ENCODE data around the gene CD180. TPM values are rescaled to one million over a fixed set of nuclear protein-coding genes. Genes with fewer than 3 reads are reported as not detected.

The CD180 gene
- total RNA-seq, 1 experiment from 2014 or later, result not detected

DNA sequence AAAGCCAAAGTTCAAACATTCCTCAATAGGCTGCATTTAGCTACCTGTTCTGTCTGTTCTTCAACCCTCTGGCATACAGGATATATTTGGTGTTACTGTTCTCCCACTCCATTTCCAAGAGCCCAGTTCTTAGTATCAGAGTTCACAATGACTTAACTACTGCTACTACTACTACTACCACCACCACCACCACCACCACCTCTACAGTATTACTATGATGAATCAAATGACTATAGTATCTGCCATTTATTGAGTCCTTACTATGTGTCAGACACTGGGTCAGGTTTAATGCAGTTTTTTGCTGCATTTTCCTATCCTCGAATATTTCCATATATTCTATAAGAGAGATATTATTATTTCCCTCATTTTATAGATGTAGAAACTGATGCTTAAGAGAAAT lies 937 bp upstream of the CD180 start:
- Histone ChIP-seq H3K36me3 (ENCODE audit: control insufficient read depth, insufficient read depth, low read length) (no peaks in the 10 kb centered on the region), H3K4me1 (ENCODE audit: control insufficient read depth, insufficient read depth, low read length) (no peaks in the 10 kb centered on the region), H3K4me3 (ENCODE audit: low read depth in 2 of 2, low read length in 2 of 2) (no peak overlapping the region), H3K27ac (ENCODE audit: low read length) (no peak overlapping the region), H3K27me3 (ENCODE audit: control insufficient read depth, insufficient read depth, low read length) (no peaks in the 10 kb centered on the region), H3K9me3 (ENCODE audit: control insufficient read depth, insufficient read depth, low read depth, low read length) (no peaks in the 10 kb centered on the region)
- intact Hi-C loops (cut with micrococcal nuclease; ENCODE audit: unreplicated experiment), result no loop called here
- CTCF ChIA-PET, result no interaction called here
- TF ChIP-seq, protein P1, sequence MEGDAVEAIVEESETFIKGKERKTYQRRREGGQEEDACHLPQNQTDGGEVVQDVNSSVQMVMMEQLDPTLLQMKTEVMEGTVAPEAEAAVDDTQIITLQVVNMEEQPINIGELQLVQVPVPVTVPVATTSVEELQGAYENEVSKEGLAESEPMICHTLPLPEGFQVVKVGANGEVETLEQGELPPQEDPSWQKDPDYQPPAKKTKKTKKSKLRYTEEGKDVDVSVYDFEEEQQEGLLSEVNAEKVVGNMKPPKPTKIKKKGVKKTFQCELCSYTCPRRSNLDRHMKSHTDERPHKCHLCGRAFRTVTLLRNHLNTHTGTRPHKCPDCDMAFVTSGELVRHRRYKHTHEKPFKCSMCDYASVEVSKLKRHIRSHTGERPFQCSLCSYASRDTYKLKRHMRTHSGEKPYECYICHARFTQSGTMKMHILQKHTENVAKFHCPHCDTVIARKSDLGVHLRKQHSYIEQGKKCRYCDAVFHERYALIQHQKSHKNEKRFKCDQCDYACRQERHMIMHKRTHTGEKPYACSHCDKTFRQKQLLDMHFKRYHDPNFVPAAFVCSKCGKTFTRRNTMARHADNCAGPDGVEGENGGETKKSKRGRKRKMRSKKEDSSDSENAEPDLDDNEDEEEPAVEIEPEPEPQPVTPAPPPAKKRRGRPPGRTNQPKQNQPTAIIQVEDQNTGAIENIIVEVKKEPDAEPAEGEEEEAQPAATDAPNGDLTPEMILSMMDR (IDR thresholded peaks at IDR 0.05), result no peak
- TF ChIP-seq, protein P2, sequence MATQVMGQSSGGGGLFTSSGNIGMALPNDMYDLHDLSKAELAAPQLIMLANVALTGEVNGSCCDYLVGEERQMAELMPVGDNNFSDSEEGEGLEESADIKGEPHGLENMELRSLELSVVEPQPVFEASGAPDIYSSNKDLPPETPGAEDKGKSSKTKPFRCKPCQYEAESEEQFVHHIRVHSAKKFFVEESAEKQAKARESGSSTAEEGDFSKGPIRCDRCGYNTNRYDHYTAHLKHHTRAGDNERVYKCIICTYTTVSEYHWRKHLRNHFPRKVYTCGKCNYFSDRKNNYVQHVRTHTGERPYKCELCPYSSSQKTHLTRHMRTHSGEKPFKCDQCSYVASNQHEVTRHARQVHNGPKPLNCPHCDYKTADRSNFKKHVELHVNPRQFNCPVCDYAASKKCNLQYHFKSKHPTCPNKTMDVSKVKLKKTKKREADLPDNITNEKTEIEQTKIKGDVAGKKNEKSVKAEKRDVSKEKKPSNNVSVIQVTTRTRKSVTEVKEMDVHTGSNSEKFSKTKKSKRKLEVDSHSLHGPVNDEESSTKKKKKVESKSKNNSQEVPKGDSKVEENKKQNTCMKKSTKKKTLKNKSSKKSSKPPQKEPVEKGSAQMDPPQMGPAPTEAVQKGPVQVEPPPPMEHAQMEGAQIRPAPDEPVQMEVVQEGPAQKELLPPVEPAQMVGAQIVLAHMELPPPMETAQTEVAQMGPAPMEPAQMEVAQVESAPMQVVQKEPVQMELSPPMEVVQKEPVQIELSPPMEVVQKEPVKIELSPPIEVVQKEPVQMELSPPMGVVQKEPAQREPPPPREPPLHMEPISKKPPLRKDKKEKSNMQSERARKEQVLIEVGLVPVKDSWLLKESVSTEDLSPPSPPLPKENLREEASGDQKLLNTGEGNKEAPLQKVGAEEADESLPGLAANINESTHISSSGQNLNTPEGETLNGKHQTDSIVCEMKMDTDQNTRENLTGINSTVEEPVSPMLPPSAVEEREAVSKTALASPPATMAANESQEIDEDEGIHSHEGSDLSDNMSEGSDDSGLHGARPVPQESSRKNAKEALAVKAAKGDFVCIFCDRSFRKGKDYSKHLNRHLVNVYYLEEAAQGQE (IDR thresholded peaks at IDR 0.05; ENCODE audit: insufficient read depth in 1 of 2, low read depth in 2 of 2, low read length in 1 of 2), result no peak
- ATAC-seq (no peak), DNase-seq (ENCODE audit: low read depth, low spot score) (no peak)
- in situ Hi-C loops (cut with HindIII; ENCODE audit: low pct_unique_long_range_greater_than_20kb, low sequenced_read_pairs), result no loop called here
- BruUV-seq (replicated peaks), result no TSS peak
- POLR2A ChIA-PET, result no interaction called here

DNA sequence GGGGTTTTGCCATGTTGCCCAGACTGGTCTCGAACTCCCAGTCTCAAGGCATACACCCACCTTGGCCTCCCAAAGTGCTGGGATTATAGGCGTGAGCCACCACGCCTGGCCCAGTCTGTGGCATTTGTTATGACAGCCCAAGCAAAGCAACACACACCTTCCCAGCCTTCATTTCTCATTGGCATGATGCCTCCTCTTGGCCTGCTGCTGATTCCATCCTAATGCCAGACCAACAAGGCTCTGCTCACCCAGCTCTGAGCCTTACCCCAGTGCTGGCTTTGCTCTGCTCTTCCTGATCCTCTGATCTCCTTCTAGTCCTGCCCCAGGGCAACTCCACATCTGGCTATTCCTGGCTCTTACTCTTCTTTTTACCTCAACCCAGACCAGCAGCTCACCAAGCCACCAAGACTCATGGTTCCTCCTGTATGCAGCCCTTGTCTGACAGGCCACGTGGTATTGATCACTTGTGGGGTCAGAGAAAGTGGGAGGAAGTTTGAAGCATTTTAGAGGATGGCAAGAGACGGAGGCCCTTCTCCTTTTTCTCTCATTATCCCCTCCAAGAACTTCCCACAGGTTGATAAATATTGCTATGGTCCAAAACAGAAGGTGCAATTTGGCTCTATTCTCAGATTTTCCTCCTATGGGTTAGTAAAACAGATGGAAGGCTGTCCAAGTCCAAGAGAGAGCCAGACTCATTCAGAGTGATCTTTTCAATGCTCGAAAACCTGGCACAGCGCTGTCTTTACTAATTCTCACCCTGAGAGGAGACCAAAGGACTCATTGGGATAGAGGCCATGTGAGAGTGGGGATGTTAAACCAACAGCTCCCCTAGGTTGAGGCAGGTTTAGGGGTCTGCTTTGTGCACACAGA lies 958 bp downstream of the CD180 start:
- ATAC-seq (no peak), DNase-seq (ENCODE audit: low read depth, low spot score) (no peak)
- H3K36me3 ChIP-seq (ENCODE audit: control insufficient read depth, insufficient read depth, low read length), result no peaks in the 10 kb centered on the region
- in situ Hi-C loops (cut with HindIII; ENCODE audit: low pct_unique_long_range_greater_than_20kb, low sequenced_read_pairs), result no loop called here
- intact Hi-C loops (cut with micrococcal nuclease; ENCODE audit: unreplicated experiment), result no loop called here
- no peaks in the 10 kb centered on the region for H3K4me1 ChIP-seq (ENCODE audit: control insufficient read depth, insufficient read depth, low read length)
- no peak overlapping the region for H3K27ac ChIP-seq (ENCODE audit: low read length)
- no peaks in the 10 kb centered on the region for H3K9me3 ChIP-seq (ENCODE audit: control insufficient read depth, insufficient read depth, low read depth, low read length)
- no peaks in the 10 kb centered on the region for H3K27me3 ChIP-seq (ENCODE audit: control insufficient read depth, insufficient read depth, low read length)
- CTCF ChIA-PET, result interaction anchor here (0.7 kb wide), 1 partner anchor 30 kb away, joined by 3 read pairs; no protein-coding TSS in a partner anchor
- BruUV-seq (replicated peaks), result no TSS peak
- POLR2A ChIA-PET, result no interaction called here
- TF ChIP-seq POLR2AphosphoS5 (IDR thresholded peaks at IDR 0.05; ENCODE audit: low read depth, low read length), result no peak
- no peak for TF ChIP-seq TCF7L2 (IDR thresholded peaks at IDR 0.05; ENCODE audit: low read depth, low read length)
- TF ChIP-seq, protein P1 (IDR thresholded peaks at IDR 0.05), result no peak
- TF ChIP-seq SIN3A (IDR thresholded peaks at IDR 0.05; ENCODE audit: borderline replicate concordance, insufficient read depth, low read depth, low read length), result no peak
- TF ChIP-seq, protein P2 (IDR thresholded peaks at IDR 0.05; ENCODE audit: insufficient read depth in 1 of 2, low read depth in 2 of 2, low read length in 1 of 2), result no peak
- no peak overlapping the region for H3K4me3 ChIP-seq (ENCODE audit: low read depth in 2 of 2, low read length in 2 of 2)
